ENCODE results near the gene TOMM22.

DNA sequence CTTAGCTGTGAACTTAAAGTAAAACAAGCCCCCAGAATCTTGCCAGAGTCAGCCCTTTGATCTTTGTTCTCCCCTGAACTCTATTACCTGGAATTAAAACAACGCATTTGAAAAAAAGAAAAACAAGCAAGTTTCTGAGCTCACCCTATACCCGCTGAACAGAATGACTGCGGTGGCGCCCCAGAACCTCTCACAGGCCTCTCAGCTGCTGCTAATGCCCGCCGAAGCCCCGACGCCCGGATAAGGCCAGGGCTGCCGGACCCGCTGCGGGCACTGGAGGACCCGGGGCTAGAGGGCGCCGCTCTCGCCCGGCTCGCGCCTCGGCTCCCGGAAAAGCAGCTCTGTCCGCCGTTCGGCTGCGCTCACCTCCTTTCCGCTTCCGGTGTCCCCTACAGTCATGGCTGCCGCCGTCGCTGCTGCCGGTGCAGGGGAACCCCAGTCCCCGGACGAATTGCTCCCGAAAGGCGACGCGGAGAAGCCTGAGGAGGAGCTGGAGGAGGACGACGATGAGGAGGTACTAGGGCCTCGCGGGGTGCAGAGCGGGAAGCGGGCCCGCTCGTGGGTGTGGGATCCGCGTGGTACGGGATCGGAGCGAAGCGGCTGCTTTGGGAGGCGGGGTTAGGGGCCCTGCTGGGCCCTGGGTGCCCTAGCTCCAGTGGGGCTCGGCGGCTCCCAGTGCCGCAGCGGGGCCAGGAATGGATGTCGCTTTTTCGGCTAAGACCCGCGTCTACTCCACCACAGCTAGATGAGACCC is at the start of gene TOMM22:
- TF ChIP-seq, protein P1, sequence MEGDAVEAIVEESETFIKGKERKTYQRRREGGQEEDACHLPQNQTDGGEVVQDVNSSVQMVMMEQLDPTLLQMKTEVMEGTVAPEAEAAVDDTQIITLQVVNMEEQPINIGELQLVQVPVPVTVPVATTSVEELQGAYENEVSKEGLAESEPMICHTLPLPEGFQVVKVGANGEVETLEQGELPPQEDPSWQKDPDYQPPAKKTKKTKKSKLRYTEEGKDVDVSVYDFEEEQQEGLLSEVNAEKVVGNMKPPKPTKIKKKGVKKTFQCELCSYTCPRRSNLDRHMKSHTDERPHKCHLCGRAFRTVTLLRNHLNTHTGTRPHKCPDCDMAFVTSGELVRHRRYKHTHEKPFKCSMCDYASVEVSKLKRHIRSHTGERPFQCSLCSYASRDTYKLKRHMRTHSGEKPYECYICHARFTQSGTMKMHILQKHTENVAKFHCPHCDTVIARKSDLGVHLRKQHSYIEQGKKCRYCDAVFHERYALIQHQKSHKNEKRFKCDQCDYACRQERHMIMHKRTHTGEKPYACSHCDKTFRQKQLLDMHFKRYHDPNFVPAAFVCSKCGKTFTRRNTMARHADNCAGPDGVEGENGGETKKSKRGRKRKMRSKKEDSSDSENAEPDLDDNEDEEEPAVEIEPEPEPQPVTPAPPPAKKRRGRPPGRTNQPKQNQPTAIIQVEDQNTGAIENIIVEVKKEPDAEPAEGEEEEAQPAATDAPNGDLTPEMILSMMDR (conservative IDR thresholded peaks at IDR 0.05 in 1 of 2, IDR thresholded peaks at IDR 0.05 in 1 of 2; ENCODE audit: low read depth in 1 of 2, low read length in 2 of 2) = peak; percentile 42 to 62
- TF ChIP-seq EZH2 (IDR thresholded peaks at IDR 0.05; ENCODE audit: low read length, missing control alignments) = no peak

All from fibroblast of lung (primary cell).